GM10266 (cell line): ENCODE data around the gene LAMP1.

Experiments
- DNase-seq: peaks from one replicate; pipeline ENCODE4 v3.0.0; 2012; ENCODE audit errors: extremely low spot score
- TF ChIP-seq, protein P1 (sequence below): IDR thresholded peaks from 2 replicates; pipeline ENCODE4 v1.5.1; 2012; ENCODE audit warnings: mild to moderate bottlenecking, low read depth; ENCODE audit not compliant: control insufficient read depth, insufficient read depth; ENCODE audit errors: missing control alignments

Gene LAMP1

DNA sequence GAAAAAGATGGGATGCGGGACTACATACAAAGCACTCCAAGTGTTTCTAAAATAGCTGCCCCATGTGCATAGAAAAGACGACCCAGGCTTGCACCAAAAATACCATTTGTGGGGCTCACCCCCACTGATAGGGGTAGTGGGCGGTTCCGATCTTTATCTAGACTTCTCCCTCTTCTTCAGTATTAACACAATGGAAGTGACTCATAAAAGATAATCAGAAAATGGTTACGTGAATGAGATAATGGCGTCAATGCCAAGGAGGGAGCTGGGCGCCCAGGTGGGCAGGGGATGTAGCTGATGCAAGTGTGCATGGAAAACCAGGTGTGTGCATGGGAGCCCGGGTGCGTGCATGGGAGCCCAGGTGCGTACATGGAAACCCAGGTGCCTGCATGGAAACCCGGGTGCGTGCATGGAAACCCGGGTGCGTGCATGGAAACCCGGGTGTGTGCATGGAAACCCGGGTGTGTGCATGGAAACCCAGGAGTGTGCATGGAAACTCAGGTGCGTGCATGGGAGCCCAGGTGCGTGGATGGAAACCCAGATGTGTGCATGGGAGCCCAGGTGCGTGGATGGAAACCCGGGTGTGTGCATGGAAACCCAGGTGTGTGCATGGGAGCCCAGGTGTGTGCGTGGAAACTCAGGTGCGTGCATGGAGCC is 32.7 kb downstream of the LAMP1 start:
- TF ChIP-seq, protein P1, sequence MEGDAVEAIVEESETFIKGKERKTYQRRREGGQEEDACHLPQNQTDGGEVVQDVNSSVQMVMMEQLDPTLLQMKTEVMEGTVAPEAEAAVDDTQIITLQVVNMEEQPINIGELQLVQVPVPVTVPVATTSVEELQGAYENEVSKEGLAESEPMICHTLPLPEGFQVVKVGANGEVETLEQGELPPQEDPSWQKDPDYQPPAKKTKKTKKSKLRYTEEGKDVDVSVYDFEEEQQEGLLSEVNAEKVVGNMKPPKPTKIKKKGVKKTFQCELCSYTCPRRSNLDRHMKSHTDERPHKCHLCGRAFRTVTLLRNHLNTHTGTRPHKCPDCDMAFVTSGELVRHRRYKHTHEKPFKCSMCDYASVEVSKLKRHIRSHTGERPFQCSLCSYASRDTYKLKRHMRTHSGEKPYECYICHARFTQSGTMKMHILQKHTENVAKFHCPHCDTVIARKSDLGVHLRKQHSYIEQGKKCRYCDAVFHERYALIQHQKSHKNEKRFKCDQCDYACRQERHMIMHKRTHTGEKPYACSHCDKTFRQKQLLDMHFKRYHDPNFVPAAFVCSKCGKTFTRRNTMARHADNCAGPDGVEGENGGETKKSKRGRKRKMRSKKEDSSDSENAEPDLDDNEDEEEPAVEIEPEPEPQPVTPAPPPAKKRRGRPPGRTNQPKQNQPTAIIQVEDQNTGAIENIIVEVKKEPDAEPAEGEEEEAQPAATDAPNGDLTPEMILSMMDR = no peak
- DNase-seq = no peak

- TF ChIP-seq, protein P1 = no peak
- no peak for DNase-seq
These were observed 35.6 kb downstream of the LAMP1 start for GRCh38 chr13:113332615-113333014.

DNA sequence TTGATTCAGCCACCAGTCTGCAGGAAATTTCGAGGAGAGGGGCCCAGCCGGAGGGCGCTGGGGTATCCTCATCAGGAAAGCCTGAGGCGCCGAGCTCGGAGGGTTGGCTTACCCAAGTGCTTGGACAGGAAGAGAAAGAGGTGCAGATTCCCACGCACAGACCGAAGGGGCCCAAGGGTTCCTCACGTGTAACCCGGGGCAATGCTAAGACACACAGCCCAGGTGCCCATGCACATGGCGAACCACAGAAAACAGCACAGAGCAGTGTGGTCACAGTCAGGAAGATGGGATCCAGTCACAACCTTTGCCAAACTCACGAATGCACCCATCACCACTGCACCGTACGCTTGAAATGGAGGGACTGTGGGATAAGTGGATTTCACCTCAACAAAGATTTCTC is 36.0 kb downstream of the LAMP1 start:
- TF ChIP-seq, protein P1 = no peak
- DNase-seq = no peak

DNA sequence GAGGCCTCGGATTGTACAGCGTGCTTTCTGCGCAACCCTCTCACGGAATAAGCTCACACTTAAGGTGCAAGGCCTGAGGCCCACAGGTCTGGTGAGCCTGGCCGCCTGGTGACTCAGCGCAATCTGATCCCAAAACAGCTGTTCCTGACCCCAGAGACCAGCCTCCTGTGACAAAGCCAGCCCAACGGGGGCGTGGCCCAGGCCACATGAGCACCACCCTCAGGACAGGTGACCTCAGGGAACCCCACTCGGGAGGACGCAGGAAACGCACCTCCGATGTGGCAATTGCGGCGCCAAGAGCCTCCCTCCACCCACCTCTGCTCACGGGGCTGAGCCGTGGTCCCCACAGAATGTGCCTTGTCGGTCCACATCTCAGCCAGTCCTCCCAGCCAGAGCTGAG is 40.5 kb downstream of the LAMP1 start:
- no peak for DNase-seq
- TF ChIP-seq, protein P1 = no peak

- DNase-seq = no peak
- TF ChIP-seq, protein P1 = no peak
These were observed 40.9 kb downstream of the LAMP1 start for GRCh38 chr13:113337976-113338375.

DNA sequence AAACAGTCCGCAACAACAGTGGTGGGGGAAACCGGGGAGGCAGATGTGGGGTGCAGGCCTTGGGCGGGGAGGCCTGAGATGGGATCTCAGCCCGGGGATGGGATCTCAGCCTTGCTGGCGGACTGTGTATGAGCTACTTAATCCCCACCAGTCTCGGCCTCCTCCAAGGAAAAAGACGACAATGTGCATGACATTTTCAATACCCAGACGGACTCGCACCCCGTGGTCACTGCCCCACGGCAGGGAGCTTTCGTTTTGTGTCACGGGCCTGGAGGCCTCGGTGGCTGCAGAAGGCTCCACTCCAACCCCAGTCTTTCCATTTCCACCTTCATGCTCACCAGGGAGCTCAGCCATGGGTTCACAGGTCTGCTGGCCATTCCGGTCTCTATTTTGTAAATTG is 41.4 kb downstream of the LAMP1 start:
- TF ChIP-seq, protein P1 = no peak

DNA sequence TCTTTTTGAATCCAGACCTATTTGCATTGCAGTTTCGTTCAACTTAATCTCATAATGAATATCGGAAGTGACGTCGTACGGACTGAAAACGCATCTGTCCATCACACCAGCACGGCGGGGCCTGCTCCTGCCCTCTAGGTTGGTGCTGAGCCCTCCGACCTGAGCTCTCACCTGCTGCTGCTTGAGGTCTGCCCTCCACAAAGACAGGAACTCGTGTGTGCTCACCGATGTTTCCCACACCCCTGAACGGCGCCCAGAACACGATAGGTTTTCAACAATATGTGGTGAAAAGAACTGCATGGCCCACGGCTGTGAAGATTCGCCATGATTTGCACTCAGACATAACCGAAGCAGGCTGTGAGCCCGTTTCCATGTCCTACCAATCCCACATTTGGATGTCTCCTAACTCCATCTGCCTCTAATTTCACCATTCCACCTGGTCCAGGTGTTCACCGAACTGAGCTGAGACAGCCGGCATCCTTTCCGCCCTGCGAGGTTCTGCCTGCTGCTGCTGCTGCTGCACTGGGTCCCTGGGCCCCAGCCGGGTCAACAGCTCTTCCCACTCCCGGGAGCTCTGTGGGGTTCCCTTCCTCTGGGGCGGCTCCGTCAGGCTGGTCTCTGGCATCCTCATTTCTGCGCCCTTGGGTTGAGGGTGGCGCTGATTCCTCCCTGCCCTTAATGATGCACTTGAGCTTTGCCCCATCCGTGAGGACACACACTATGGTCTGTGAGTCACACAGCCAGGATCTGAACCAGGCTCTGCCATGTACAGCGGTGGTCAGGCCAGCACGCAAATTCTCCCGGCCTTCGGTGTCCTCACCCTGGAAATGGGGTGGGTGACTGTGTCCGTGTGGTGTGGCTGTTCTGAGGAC is 46.0 kb downstream of the LAMP1 start:
- DNase-seq = no peak
- TF ChIP-seq, protein P1 = no peak

More for the DNA sequence above, 41.4 kb downstream of the LAMP1 start:
- DNase-seq = no peak
